Psoas muscle (tissue), 8 donors: ENCODE data around the gene ADGRD1. TPM values are rescaled to one million over a fixed set of nuclear protein-coding genes. Genes with fewer than 3 reads are reported as not detected.

Source experiments
- ATAC-seq, 4 donors: fragments of 200-7000 bp; cut with Tn5 transposase; one replicate each; pipeline ENCODE4 v1.9.1; 2020; ENCODE audit warnings: moderate library complexity in 3 of 4, mild to moderate bottlenecking in 2 of 4
- DNase-seq, 2 donors: peaks; one replicate each; pipeline ENCODE4 v3.0.0-alpha.2; 2020
- H3K27ac ChIP-seq: fragments of 200-600 bp; one replicate; pipeline ENCODE4 v1.8.0; 2022
- H3K27me3 ChIP-seq, 3 donors: fragments of 200-600 bp in 1 of 3; one replicate each; pipeline versions ENCODE4 v1.6.1 to v1.8.0; 2013 to 2022; ENCODE audit warnings: low read length in 2 of 3, mild to moderate bottlenecking in 2 of 3, moderate library complexity in 1 of 3; ENCODE audit not compliant: insufficient read depth in 3 of 3
- H3K36me3 ChIP-seq, 2 donors: fragments of 200-600 bp in 1 of 2; one replicate each; pipeline versions ENCODE4 v1.6.1 to v1.8.0; 2013 to 2022; ENCODE audit warnings: low read depth in 1 of 2, mild to moderate bottlenecking in 1 of 2, moderate library complexity in 1 of 2; ENCODE audit not compliant: insufficient read depth in 1 of 2
- H3K4me1 ChIP-seq: fragments of 200-600 bp; one replicate; pipeline ENCODE4 v1.8.0; 2022
- H3K4me3 ChIP-seq: fragments of 200-600 bp; one replicate; pipeline ENCODE4 v1.8.0; 2022; ENCODE audit warnings: mild to moderate bottlenecking
- H3K9me3 ChIP-seq: fragments of 200-600 bp; one replicate; pipeline ENCODE4 v1.8.0; 2022
- WGBS, 3 donors: extraction: QIAGEN DNeasy Blood & Tissue Kit; methylation state at CpG; one replicate each; pipeline versions ENCODE4 v1.1.6 to v1.1.7; 2013; 5-methylcytosine and 5-hydroxymethylcytosine counted together
- intact Hi-C, 2 donors: fragments of 100-400 bp; cut with DNase I; formaldehyde crosslinking; loops; one replicate each; pipeline versions ENCODE4 v1.11.0 to v1.14.2; 2022
- polyA plus RNA-seq, 3 donors: library from polyadenylated mRNA; stranded (reverse); fragments of 200-250 nt; gene quantifications; one replicate each; pipeline ENCODE4 v1.2.3, GENCODE V29; 2013
- total RNA-seq, 4 donors: library from RNA; stranded (reverse); fragmentation: NEBNext Ultra II Directional in 2 of 4; extraction: Animal tissue kit (Norgen Biotek cat#: 25700) in 2 of 4; gene quantifications; one replicate each; pipeline versions ENCODE4 v1.2.1 to v1.2.4, GENCODE V29; 2021 to 2023
- TF ChIP-seq, protein P1 (sequence below): fragments of 200-600 bp; IDR thresholded peaks from one replicate; pipeline ENCODE4 v1.8.0; 2022; ENCODE audit warnings: antibody characterized with exemption
- donor health status: healthy with polysubstance abuse.
- donor health status: DM: no; HTN: no; CAD: no; lungs with moderate emphysema.
- donor health status: Bipolar disorder and iron deficiency.
- donor health status: healthy.
- donor health status: DM: yes; HTN: yes; CAD: no.
- donor health status: DM: no; HTN: no; CAD: no.
- donor health status: DM: no; HTN: no; CAD: no.
- donor health status: DM: yes; HTN: yes; CAD: no.

The ADGRD1 gene
- total and polyA plus RNA-seq, 7 donors = 2.1 to 11.6 (median 3.6) TPM

DNA sequence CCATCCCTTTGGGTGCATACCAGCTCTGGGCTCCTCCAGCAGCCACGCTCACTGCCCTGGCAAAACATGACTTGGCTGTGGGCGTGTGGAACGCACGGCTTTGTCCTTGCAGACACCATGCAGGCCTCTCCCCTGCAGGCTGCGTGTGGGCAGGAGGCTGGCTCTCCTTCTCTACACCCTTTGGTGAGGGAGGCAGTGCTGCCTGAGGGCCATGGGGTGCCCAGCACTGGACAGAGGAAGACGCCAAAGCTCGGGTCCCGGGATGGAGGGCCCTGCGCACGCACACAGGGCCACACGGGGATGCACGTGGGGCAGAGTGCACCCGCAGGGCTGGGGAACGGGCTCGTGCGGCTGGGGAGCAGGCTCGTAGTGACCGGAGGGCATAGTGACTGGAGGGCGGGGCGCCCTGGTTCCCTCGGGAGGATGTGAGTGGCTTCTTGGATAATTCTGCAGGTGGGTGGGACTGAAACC, 89.7 kb downstream of the ADGRD1 start:
- DNase-seq = peak in 1 of 2 donors; percentile 36

DNA sequence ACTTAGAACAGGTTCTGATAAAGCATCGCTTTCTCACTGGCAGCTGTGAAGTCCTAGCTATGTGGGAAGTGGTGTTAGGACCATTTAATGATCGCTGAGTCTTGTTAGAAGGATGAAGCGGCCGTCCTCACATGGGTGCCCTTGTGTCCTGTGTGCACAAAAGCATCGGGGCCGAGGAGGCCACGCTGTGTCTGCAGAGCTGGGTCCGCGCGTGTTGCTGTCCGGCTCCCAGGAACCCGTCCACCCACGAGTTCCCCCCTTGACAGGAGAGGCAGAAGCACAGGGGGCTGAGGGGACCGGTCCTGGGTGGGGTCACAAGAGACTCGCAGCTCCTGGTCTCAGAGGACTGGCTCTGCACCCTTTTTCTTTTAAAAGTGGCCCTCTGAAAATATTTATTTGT, 90.4 kb downstream of the ADGRD1 start:
- no peak overlapping the region for H3K27ac ChIP-seq
- intact Hi-C loops = no loop called here
- no peaks in the 10 kb centered on the region for H3K4me1 ChIP-seq
- H3K27me3 ChIP-seq = peaks cover 0 to 6% (median 0%) of the 10 kb centered on the region in 3 donors
- TF ChIP-seq, protein P1, sequence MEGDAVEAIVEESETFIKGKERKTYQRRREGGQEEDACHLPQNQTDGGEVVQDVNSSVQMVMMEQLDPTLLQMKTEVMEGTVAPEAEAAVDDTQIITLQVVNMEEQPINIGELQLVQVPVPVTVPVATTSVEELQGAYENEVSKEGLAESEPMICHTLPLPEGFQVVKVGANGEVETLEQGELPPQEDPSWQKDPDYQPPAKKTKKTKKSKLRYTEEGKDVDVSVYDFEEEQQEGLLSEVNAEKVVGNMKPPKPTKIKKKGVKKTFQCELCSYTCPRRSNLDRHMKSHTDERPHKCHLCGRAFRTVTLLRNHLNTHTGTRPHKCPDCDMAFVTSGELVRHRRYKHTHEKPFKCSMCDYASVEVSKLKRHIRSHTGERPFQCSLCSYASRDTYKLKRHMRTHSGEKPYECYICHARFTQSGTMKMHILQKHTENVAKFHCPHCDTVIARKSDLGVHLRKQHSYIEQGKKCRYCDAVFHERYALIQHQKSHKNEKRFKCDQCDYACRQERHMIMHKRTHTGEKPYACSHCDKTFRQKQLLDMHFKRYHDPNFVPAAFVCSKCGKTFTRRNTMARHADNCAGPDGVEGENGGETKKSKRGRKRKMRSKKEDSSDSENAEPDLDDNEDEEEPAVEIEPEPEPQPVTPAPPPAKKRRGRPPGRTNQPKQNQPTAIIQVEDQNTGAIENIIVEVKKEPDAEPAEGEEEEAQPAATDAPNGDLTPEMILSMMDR = no peak
- no peak overlapping the region for H3K4me3 ChIP-seq
- H3K36me3 ChIP-seq = no peaks in the 10 kb centered on the region
- no peaks in the 10 kb centered on the region for H3K9me3 ChIP-seq
- ATAC-seq (no peak), DNase-seq (peak in 1 of 2 donors; percentile 38)
- 89 to 95% (median 94%) methylated on average over 15 of the region's 15 CpGs for WGBS, 3 donors

More for the DNA sequence above, 89.7 kb downstream of the ADGRD1 start:
- Histone ChIP-seq H3K36me3 (no peaks in the 10 kb centered on the region), H3K4me1 (no peaks in the 10 kb centered on the region), H3K4me3 (no peak overlapping the region), H3K27ac (no peak overlapping the region), H3K9me3 (no peaks in the 10 kb centered on the region), H3K27me3 (peaks cover 0 to 6% (median 0%) of the 10 kb centered on the region in 3 donors)
- intact Hi-C loops = no loop called here
- TF ChIP-seq, protein P1 = no peak
- WGBS, 3 donors = 75 to 83% (median 81%) methylated on average over 21 of the region's 21 CpGs
- no peak for ATAC-seq

DNA sequence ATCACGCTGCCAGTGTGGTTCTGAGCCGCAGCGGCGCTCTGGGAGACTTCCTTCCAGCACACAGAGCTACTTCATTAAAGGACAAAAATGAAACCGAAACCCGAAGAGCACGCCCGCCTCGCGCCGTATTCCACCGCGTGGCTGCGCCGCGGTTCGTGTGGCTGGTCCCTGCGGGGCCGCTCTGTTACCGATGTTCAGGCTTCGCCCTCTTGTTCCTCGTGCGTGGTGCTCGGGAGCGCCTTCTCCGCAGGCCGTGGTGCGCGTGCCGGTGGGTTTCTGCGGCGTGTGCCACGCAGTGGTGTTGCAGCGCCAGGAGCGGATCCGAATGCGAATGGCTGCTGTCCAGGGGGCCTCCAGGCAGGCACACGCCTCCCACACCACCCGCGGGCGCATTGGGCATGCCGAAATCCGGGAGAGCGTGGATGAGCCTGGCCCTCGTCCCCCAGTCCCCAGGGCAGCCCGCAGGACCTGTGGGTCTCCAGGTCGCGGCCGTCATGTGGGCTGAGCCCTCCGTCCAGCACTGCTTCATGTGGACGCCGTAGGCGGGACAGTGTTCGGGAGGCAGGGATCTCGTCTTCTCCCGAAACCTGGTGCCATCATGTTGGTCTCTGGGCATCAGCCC, 91.2 kb downstream of the ADGRD1 start:
- ATAC-seq = no peak
- Histone ChIP-seq H3K27me3 (peaks cover 0 to 6% (median 0%) of the 10 kb centered on the region in 3 donors), H3K9me3 (no peaks in the 10 kb centered on the region), H3K4me3 (no peak overlapping the region), H3K27ac (no peak overlapping the region), H3K4me1 (peaks cover 4% of the 10 kb centered on the region), H3K36me3 (no peaks in the 10 kb centered on the region)
- TF ChIP-seq, protein P1 = no peak
- WGBS, 3 donors = 95 to 97% (median 95%) methylated on average over 56 of the region's 56 CpGs
- peak in 1 of 2 donors; percentile 55 for DNase-seq
- intact Hi-C loops = no loop called here

DNA sequence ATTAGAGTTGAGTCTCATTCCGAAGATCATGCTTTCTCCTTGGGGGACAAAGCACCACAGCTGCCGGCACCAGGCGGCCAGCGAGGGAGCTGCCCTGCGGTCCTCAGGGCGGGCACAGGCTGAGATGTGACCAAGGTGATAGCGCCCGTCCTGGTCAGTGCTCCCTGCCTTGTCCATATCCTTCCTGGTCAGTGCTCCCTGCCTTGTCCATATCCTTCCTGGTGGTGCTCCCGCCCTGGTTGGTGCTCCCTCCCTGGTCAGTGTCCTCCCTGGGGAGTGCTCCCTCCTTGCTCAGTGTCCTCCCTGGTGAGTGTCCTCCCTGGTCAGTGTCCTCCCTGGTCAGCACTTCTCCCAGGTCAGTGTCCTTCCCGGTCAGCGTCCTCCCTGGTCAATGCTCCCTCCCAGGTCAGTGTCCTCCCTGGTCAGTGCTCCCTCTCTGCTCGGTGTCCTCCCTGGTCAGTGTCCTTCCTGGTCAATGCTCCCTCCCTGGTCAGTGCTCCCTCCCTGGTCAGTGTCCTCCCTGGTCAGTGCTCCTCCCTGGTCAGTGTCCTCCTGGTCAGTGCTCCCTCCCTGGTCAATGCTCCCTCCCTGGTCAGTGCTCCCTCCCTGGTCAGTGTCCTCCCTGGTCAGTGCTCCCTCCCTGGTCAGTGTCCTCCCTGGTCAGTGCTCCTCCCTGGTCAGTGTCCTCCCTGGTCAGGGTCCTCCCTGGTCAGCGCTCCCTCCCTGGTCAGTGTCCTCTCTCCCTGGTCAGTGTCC, 92.2 kb downstream of the ADGRD1 start:
- TF ChIP-seq, protein P1 = no peak
- Histone ChIP-seq H3K4me1 (peaks cover 4% of the 10 kb centered on the region), H3K36me3 (no peaks in the 10 kb centered on the region), H3K27ac (no peak overlapping the region), H3K27me3 (peaks cover 0 to 6% (median 0%) of the 10 kb centered on the region in 3 donors), H3K4me3 (no peak overlapping the region), H3K9me3 (no peaks in the 10 kb centered on the region)
- no peak for ATAC-seq
- intact Hi-C loops = no loop called here
- no peak for DNase-seq
- 86 to 95% (median 94%) methylated on average over 11 to 13 of the region's 13 CpGs for WGBS, 3 donors
